Urothelium cell line (cell line): Measurements from ENCODE around the gene THOC3.
"Not testable (repeated sequence)": the region's sequence is repeated elsewhere in the genome, so short reads cannot be mapped to it uniquely, and the experiment has no call there.

Experiments
- DNase-seq: peaks from one replicate; pipeline ENCODE4 v3.0.0; 2011; ENCODE audit warnings: low spot score, mixed read lengths
- FAIRE-seq: peaks from 2 replicates; lab custom pipeline; 2011; peaks lifted over from hg19 to GRCh38; lab: Jason Lieb, UNC

The THOC3 gene

GRCh38 chr5:175948329-175949108 lies 19.6 kb downstream of the THOC3 start:
- DNase-seq, FAIRE-seq: not testable (repeated sequence)

GRCh38 chr5:175943253-175943652 lies 24.9 kb downstream of the THOC3 start:
- FAIRE-seq, DNase-seq: not testable (repeated sequence)

GRCh38 chr5:175940632-175941031 lies 27.5 kb downstream of the THOC3 start:
- not testable (repeated sequence) for FAIRE-seq, DNase-seq

GRCh38 chr5:175938489-175938888 lies 29.6 kb downstream of the THOC3 start:
- FAIRE-seq, DNase-seq: not testable (repeated sequence)

GRCh38 chr5:175928752-175929151 lies 39.4 kb downstream of the THOC3 start:
- not testable (repeated sequence) for FAIRE-seq, DNase-seq

GRCh38 chr5:175925106-175925505 lies 43.0 kb downstream of the THOC3 start:
- DNase-seq, FAIRE-seq: not testable (repeated sequence)

- no peak for FAIRE-seq
- DNase-seq = peak; percentile 31
Observed at GRCh38 chr5:175922192-175922885, 45.8 kb downstream of the THOC3 start.

- DNase-seq = no peak
- no peak for FAIRE-seq
Observed at GRCh38 chr5:175921061-175921730, 46.9 kb downstream of the THOC3 start.

GRCh38 chr5:175920231-175920811 lies 47.8 kb downstream of the THOC3 start:
- FAIRE-seq (no peak), DNase-seq (no peak)

- FAIRE-seq = not testable (repeated sequence)
Observed at GRCh38 chr5:175915066-175916037, 52.8 kb downstream of the THOC3 start.

GRCh38 chr5:175913835-175914672 lies 54.1 kb downstream of the THOC3 start:
- not testable (repeated sequence) for DNase-seq
- FAIRE-seq = peak; percentile 46

More at GRCh38 chr5:175915066-175916037, 52.8 kb downstream of the THOC3 start:
- not testable (repeated sequence) for DNase-seq

GRCh38 chr5:175910072-175910471 lies 58.0 kb downstream of the THOC3 start:
- not testable (repeated sequence) for FAIRE-seq, DNase-seq
